Nephron (organoid): ENCODE measurements around the gene ZNF620.

Experiments used
- H3K27ac Mint-ChIP-seq, 3 experiments: 2 replicates each; pipeline ENCODE4 v1.8.0; 2020; ENCODE audit warnings: mixed read lengths in 3 of 3, mild to moderate bottlenecking in 2 of 3, moderate library complexity in 1 of 3
- H3K27me3 Mint-ChIP-seq: 2 replicates; pipeline ENCODE4 v1.8.0; 2021; ENCODE audit warnings: low read depth, mild to moderate bottlenecking, moderate library complexity, mixed read lengths
- H3K36me3 Mint-ChIP-seq: 2 replicates; pipeline ENCODE4 v1.8.0; 2020; ENCODE audit warnings: low read depth, mixed read lengths
- H3K4me1 Mint-ChIP-seq: 2 replicates; pipeline ENCODE4 v1.8.0; 2020; ENCODE audit warnings: mixed read lengths
- H3K4me3 Mint-ChIP-seq, 3 experiments: 2 replicates each; pipeline ENCODE4 v1.8.0; 2020; ENCODE audit warnings: mild to moderate bottlenecking in 3 of 3, mixed read lengths in 3 of 3, moderate library complexity in 2 of 3
- H3K9me3 Mint-ChIP-seq: 2 replicates; pipeline ENCODE4 v1.8.0; 2020; ENCODE audit warnings: mixed read lengths
- TF ChIP-seq, protein P1 (sequence below), 3 experiments: fragments of 200-600 bp; sonication (generic); IDR thresholded peaks; one replicate each; pipeline ENCODE4 v1.5.0; 2021; ENCODE audit warnings: antibody characterized with exemption in 3 of 3; ENCODE audit not compliant: unreplicated experiment in 3 of 3

ZNF620 gene

DNA sequence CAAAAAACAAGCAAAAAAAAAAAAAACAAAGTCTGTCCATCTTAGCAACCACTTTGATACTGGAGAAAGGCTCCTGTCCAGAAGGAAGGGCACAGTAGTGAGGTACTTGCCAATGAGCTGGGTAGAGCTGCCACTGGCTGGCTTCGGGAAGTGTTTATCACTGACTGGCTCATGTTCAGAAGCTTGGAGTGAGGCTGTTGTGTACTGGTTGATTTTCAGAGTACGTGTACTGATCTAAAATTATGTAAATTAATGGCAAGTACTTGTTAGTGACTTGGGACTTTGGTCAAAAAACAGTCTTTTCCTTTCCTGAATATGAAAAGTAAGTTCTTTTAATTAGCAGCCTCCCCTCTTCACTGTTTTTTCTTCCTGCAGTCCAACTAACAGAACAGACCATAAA lies 17.9 kb downstream of the ZNF620 start:
- H3K36me3 Mint-ChIP-seq, result peaks cover 27% of the 10 kb centered on the region
- peaks cover 14% of the 10 kb centered on the region for H3K4me1 Mint-ChIP-seq
- H3K4me3 Mint-ChIP-seq, result peak overlapping the region; percentile 92 to 99 (median 98)
- TF ChIP-seq, protein P1, sequence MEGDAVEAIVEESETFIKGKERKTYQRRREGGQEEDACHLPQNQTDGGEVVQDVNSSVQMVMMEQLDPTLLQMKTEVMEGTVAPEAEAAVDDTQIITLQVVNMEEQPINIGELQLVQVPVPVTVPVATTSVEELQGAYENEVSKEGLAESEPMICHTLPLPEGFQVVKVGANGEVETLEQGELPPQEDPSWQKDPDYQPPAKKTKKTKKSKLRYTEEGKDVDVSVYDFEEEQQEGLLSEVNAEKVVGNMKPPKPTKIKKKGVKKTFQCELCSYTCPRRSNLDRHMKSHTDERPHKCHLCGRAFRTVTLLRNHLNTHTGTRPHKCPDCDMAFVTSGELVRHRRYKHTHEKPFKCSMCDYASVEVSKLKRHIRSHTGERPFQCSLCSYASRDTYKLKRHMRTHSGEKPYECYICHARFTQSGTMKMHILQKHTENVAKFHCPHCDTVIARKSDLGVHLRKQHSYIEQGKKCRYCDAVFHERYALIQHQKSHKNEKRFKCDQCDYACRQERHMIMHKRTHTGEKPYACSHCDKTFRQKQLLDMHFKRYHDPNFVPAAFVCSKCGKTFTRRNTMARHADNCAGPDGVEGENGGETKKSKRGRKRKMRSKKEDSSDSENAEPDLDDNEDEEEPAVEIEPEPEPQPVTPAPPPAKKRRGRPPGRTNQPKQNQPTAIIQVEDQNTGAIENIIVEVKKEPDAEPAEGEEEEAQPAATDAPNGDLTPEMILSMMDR (IDR thresholded peaks at IDR 0.05; ENCODE audit: unreplicated experiment in 3 of 3), result no peak
- no peaks in the 10 kb centered on the region for H3K9me3 Mint-ChIP-seq
- peak overlapping the region; percentile 93 to 100 (median 95) for H3K27ac Mint-ChIP-seq
- H3K27me3 Mint-ChIP-seq, result no peaks in the 10 kb centered on the region

DNA sequence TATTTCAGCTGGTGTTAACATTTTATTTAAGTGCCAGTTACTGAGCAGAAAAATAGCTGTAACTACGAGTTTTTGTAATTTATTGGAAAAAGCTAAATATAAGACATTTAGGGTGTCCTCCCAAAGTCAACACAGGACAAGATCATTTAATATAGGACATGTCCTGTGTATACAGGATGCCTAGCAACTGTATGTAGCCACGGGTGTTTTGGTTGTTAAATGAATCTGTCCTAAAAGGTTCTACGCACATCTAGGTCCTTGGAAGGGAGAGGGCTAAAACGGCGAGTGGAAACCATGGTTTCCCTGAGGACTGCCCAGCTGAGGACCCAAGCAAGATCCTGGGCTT lies 18.4 kb downstream of the ZNF620 start:
- Mint-ChIP-seq H3K27ac (peak overlapping the region; percentile 93 to 100 (median 95)), H3K9me3 (no peaks in the 10 kb centered on the region), H3K36me3 (peaks cover 30% of the 10 kb centered on the region), H3K27me3 (no peaks in the 10 kb centered on the region), H3K4me3 (peak overlapping the region; percentile 92 to 99 (median 98)), H3K4me1 (peaks cover 14% of the 10 kb centered on the region)
- TF ChIP-seq, protein P1 (IDR thresholded peaks at IDR 0.05; ENCODE audit: unreplicated experiment in 3 of 3), result no peak

DNA sequence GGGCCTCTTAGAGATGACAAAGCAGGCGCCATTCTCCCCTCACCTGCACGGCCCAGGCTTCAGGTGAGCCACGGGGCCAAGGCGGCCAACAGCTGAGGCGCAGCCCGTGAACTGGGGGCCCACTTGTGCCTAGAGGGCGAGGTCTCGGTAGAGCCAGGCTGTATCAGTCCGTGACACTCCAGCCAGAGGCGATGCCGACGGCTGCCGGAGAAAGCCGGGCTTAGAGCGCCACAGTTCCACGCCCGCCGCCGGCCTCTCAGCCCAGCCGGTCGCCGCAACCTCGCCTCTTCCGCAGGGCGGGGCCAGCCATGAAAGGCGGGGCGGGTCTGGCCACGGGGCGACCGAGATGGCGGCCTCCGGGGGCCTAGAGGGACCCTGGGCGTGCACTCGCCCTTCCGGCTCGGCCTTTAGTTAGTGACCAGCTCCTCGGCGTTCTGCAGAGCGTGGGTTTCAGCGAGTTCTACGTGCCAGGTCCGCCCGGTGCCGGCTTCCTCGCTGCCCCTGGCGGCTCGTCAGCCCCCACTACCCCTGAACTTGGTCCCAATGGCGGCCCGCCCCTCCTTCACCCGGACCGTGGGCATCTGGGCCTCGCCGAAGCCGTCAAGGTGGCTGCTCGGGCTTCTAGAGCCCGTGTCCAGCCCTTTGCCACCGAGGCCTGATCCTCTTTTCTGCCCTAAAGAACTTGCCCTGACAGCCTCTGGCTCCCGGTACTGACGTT lies 18.9 kb downstream of the ZNF620 start, which contains the start of gene ZNF621:
TSS of gene ZNF621 (plus strand) at position 393 of the 718 bp plus-strand sequence. CDS start 881 bp downstream, outside the sequence.
- Mint-ChIP-seq H3K36me3 (peaks cover 31% of the 10 kb centered on the region), H3K4me1 (peaks cover 14% of the 10 kb centered on the region), H3K27me3 (no peaks in the 10 kb centered on the region), H3K9me3 (no peaks in the 10 kb centered on the region), H3K4me3 (peak within 1 kb of the TSS; percentile 92 to 99 (median 98)), H3K27ac (peak within 1 kb of the TSS; percentile 93 to 100 (median 95))
- TF ChIP-seq, protein P1 (IDR thresholded peaks at IDR 0.05; ENCODE audit: unreplicated experiment in 3 of 3), result no peak

DNA sequence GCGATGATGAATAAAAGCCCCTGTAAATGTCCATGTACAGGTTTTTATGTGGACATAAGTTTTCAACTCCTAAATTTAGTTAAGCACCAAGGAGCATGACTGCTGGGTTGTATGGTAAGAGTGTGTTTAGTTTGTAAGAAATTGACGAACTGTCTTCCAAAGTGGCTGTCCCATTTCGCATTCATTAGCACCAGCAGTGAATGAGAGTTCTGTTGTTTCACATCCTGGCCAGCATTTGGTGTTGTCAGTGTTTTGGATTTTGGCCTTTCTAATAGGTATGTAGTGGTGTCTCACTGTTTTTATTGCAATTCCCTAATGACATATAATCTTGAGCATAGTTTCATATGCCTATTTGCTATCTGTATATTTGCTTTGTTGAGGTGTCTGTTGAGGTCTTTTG lies 22.6 kb downstream of the ZNF620 start:
- Mint-ChIP-seq H3K9me3 (peaks cover 16% of the 10 kb centered on the region), H3K27me3 (no peaks in the 10 kb centered on the region), H3K27ac (no peak overlapping the region), H3K4me1 (peaks cover 14% of the 10 kb centered on the region), H3K4me3 (peak overlapping the region in 1 of 3 experiments; percentile 19), H3K36me3 (peaks cover 68% of the 10 kb centered on the region)
- TF ChIP-seq, protein P1 (IDR thresholded peaks at IDR 0.05; ENCODE audit: unreplicated experiment in 3 of 3), result no peak

DNA sequence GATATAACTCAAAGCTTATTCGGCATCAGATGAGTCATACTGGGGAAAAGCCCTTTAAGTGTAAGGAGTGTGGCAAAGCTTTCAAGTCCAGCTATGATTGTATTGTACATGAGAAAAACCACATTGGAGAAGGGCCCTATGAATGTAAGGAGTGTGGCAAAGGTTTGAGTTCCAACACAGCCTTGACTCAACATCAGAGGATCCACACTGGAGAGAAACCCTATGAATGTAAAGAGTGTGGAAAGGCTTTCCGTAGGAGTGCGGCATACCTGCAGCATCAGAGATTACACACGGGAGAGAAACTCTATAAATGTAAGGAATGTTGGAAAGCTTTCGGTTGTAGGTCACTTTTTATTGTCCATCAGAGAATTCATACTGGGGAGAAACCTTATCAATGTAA lies 26.4 kb downstream of the ZNF620 start:
- Mint-ChIP-seq H3K36me3 (peaks cover 97% of the 10 kb centered on the region), H3K4me3 (no peak overlapping the region), H3K27me3 (no peaks in the 10 kb centered on the region)

More for the DNA sequence above, 26.4 kb downstream of the ZNF620 start:
- Mint-ChIP-seq H3K9me3 (peaks cover 41% of the 10 kb centered on the region), H3K4me1 (no peaks in the 10 kb centered on the region), H3K27ac (no peak overlapping the region)
- TF ChIP-seq, protein P1 (IDR thresholded peaks at IDR 0.05; ENCODE audit: unreplicated experiment in 3 of 3), result no peak
